Skin of body (tissue), 3 donors: ENCODE measurements around the gene DAP. TPM values are rescaled to one million over a fixed set of nuclear protein-coding genes. Genes with fewer than 3 reads are reported as not detected.
"Not testable (repeated sequence)": the region's sequence is repeated elsewhere in the genome, so short reads cannot be mapped to it uniquely, and the experiment has no call there.

ENCODE experiments used
- DNase-seq: peaks from one replicate; lab custom pipeline; 2025; lab: John Stamatoyannopoulos, UW
- small RNA-seq: library from RNA; depleted of rRNA; stranded (forward); fragments of <200 nt; gene quantifications from one replicate; pipeline ENCODE3, GENCODE V24; 2014; ENCODE audit warnings: low replicate concordance
- total RNA-seq: library from RNA; depleted of rRNA; stranded (reverse); fragments of >200 nt; gene quantifications from one replicate; pipeline ENCODE4 v1.2.3, GENCODE V29; 2014

The DAP gene
- total RNA-seq, 1 donor from 2014 or later, result 27.4 TPM

- DNase-seq, result no peak
Observed at GRCh38 chr5:10635257-10635866, 125.7 kb downstream of the DAP start.

- DNase-seq, result no peak
Observed at GRCh38 chr5:10634562-10634961, 126.5 kb downstream of the DAP start.

GRCh38 chr5:10634050-10634449 is 127.0 kb downstream of the DAP start:
- DNase-seq, result no peak

- DNase-seq, result no peak
Observed at GRCh38 chr5:10633271-10634049, 127.6 kb downstream of the DAP start.

GRCh38 chr5:10632110-10632761 is 128.8 kb downstream of the DAP start:
- DNase-seq, result no peak

- DNase-seq, result no peak
Observed at GRCh38 chr5:10631316-10631996, 129.6 kb downstream of the DAP start.

GRCh38 chr5:10630744-10631143 is 130.3 kb downstream of the DAP start:
- DNase-seq, result not testable (repeated sequence)

- DNase-seq, result no peak
Observed at GRCh38 chr5:10630126-10630525, 130.9 kb downstream of the DAP start.

GRCh38 chr5:10629682-10630081 is 131.4 kb downstream of the DAP start:
- no peak for DNase-seq

Small RNAs within 50 kb of the gene (small RNA-seq; reads per million reads assigned to genes)
- not detected for gene AC012629.4

Other genes with a start within 250 kb of the DAP start
- gene ANKRD33B, start 197.2 kb downstream of the DAP start, total RNA-seq, result 7.4 TPM